Non-pigmented ciliary epithelial cell (primary cell): ENCODE data around the gene CDKAL1.
"Not testable (repeated sequence)": the region's sequence is repeated elsewhere in the genome, so short reads cannot be mapped to it uniquely, and the experiment has no call there.

ENCODE experiments used
- DNase-seq: peaks from one replicate; pipeline ENCODE4 v3.0.0-alpha.2; 2010; ENCODE audit warnings: low read depth

The CDKAL1 gene

DNA sequence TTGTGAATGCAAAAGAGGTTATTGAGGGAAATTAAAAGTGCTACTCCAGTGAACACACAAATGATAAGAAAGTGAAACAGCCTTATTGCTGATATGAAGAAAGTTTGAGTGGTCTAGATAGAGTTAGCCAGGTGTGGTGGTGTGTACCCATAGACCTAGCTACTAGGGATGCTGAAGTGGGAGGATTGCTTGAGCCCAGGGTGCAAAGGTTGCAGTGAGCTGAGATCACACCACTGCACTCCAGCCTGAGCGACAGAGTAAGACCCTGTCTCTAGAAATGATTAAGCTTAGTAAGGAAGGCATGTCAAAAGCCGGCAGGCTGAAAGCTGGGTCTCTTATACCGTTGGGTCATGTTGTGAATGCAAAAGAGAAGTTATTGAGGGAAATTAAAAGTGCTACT lies 389.8 kb downstream of the CDKAL1 start:
- not testable (repeated sequence) for DNase-seq

DNA sequence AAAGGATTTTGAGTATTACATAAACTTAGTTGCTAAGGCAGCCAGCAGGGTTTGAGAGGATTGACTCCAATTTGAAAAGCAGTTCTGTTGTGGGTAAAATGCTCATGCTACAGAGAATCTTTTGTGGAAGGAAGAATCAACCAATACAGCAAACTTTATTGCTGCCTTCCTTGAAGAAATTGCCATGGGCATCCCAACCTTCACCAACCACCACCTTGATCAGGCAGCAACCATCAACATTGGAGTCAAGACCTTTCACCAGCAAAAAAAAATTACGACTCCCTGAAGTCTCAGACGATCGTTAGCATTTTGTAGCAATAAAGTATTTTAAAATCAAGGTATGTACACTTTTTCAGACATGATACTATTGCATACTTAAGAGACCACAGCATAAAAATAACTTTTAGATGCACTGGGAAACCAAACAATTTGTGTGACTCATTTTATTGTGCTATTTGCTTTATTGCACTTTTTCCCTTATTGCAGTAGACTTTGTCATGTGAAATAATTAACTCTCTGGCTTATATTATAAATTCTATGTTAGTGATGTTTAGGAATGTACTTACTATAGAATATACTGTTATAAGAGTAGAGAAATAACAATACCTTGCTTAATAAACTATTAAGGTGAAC lies 390.8 kb downstream of the CDKAL1 start:
- DNase-seq: no peak

DNA sequence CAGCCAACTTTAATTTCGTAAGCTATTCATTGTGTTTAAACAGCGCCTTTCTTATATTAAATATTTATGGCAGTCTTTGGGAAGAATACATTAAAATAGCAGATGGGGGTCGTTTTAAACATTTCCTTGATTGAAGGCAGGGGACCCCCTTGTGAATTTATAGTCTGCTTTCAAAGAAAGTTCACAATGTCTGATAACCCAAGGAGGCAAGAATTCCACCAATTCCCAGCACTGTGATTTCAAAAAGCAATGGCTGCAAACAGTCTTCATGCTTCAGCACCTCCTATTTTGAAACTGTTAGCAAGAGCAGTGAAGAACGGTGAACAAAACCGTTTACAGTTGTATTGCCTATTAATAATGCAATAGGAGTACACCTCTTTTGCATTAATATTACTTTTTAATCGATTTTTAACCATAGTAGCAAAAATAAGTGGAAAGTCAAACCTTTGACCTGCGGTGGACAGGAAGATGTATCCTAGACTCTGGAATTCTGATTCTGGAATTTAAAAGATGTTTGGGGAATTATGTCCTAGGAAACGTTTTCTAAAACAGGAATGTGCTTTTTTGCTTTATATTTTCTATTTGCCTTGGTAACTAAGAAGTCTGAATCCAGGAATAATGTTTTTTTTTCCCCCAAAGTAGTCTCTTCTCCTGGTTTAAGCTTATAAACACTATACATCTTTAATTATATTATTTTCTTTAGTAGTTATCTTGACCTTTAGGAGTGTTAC lies 393.0 kb downstream of the CDKAL1 start:
- no peak for DNase-seq

DNA sequence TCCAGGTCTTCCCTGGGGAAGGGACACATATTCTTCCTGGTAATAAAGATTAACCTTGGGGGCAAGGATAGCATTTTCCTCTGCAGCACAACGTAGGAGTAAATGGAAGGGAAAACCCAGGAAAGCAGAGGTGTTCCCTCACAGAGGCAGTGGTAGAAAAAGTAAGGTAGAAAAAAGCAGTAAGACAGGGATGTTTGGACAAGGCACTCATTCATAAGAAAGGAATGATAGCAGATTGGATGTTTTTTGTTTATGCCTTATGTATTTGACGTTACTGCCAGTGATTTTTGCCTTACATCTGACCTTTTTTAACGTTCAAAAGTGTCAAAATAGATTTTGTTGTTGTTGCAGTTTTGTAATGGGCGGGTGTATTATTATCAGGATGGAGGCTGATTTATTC lies 395.0 kb downstream of the CDKAL1 start:
- no peak for DNase-seq

DNA sequence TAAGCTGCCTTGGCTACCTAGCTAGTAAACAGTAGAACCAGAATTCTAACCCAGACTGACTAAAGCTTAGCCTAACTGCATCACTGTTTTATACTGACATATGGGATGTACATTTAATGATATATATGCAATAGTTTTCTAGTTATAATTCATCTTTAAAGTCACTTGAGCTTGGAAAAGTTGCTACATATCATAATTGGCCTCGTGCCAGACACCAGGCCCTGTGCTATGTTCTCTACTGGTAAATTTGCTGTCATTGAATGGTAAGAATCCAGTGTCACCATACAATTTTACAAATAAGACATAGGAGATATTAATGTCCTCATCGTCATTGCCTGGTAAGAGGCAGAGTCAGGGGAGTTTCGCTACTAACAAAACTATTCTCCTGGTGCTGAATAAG lies 396.8 kb downstream of the CDKAL1 start:
- DNase-seq: no peak

DNA sequence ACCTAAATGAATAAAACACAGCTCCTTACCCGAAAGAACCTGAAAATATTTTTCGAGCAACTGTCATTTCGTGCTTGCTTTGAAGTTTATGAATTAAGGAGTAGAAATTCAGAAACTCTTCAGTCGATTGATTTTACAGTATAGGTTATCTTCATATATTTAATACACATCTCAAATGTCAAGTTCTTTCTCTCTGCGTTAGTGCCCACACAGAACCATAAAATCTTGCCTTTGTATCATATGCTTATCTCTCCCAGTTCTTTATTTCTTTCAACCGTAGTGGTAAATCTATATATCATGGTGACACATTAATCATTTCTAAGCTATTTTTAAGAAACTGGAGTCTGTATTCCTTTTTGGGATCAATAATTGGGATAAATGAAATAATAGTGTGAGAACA lies 397.5 kb downstream of the CDKAL1 start:
- no peak for DNase-seq

DNA sequence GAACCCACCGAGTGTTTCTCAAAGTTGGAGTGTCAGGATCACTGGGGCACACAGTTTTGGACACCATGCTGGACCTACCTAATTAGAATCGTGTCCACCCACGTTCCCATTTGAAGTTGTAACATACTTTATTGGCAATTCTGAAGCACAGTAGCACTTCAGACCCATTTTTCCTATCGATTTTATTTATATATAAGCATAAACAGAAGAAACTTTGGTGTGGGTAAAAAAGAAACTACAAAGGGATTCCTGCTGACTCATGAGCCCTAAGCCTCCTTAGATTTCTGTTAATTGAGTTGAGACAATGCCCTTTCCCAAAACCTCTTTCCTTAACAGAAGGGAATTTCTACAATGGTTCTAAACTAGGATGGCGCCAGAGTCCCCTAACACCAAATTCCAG lies 398.0 kb downstream of the CDKAL1 start:
- DNase-seq: no peak

DNA sequence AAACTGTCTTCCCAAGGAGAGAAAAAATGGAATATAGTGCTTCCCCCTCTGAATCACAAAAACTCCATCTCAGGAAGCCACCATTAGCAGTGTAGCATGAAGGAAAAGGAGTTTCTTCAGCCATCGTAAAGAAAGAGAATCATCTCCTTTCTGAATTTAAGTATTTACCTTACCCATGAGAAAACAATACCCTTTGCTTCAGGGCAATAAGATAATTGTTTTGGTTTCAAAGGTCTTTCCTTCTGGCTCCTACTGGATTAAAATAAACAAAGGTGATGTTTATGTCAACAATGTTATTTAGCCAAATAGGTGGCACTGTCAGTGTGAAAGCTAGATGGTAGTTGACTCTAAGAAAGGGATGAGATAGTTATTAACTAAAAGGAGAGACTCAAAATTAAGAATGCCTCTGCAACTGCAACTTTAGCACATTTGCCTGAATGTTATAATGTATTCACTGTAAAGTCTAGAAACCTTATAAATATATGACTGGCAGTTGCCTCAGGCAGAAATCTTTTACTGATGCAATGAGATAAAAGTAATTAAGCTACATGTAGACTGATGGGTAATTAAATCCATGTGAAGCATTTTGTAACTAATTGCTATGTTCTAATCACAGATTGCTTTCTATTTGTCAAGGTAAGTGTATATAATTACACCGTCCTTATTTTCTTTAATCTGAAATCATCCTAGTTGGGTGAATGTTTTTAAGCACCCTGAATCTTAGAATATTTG lies 399.0 kb downstream of the CDKAL1 start:
- no peak for DNase-seq

DNA sequence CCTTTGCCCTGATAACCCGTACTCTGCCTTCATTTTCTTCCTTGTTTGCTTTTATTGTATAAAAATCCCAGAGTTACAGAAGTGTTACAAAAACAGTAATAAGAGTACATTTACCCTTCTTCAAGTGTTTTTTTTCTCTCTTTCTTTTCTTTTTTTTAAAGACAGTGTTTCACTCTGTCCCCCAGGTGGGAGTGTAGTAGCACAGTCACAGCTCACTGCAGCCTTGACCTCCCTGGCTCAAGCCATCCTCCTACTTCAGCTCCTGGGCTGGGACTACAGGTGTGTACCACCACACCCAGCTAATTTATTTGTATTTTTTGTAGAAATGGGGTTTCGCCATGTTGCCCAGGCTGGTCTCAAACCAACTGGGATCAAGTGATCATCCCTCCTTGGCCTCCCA lies 402.7 kb downstream of the CDKAL1 start:
- DNase-seq: no peak

DNA sequence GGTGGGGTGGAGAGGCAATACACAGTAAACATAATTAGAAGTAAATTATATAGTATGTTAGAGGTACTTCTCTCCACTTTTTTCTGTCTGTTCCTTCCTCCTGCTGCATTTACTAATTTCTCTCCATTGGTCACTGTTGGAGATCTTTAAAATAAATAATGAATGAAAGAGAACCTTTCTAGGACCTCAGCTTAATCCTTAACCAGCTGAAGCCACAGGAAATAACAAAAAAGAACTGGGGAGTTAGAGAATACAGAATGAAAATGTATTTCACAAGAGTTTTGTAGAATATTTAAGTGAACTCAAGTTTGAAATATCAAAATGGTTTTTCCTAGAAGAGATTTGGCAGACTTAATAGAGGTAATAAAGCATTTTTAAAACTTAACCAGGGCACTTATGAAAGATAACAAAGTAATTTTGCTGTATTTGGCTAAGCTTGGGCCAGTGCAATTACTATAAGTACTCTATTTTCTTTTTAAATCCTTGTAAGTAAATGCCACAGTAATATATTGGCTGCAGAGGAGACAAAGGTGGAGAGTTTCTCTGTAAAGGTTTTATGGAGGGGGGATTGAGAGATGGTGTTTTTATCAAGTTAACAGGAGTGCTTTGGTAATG lies 405.0 kb downstream of the CDKAL1 start:
- no peak for DNase-seq

DNA sequence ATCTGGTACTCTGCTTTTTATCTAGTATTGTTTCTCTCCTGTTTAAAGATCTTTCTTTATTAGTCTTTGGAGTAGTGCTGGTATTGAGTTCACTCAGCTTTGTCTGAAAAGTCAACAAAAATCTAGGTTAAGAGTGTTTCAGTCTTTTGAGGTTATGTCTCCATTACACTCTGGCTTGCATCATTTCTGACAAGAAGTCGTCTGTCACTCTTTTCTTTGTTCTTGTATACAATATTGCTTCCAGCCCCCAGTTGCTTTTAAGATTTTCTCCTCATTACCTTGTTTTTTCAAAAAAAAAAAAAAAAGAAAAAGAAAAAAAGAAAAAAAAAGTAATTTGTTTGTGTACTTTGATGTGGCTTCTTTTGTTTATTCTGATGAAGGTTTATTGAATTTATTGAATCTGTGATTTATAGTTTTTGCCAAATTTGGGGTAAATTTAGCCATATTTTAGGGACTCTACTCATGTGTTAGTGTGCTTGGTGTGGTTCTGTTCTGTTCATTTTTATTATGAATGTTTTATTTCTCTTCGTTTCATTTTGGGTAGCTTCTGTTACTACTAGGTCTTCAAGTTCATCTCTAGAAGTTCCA lies 408.9 kb downstream of the CDKAL1 start:
- DNase-seq: no peak

DNA sequence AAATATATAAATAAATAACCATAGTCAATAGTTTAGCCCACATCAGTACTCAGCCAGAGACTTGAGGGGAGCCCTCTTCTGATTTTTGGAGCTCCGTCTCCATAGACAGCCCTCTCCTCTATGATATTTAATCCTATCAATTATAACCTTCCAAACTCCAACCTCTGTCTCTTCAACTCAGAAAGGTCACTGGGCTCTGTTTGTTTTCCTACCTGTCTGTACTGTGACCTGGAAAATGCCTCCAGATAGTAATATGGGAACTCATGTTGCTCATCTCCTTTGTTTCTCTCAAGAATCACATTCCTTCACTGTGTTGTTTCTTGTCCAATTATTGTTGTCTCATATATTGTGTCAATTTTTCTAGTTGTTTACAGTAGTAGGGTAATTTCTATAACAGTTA lies 409.7 kb downstream of the CDKAL1 start:
- no peak for DNase-seq

DNA sequence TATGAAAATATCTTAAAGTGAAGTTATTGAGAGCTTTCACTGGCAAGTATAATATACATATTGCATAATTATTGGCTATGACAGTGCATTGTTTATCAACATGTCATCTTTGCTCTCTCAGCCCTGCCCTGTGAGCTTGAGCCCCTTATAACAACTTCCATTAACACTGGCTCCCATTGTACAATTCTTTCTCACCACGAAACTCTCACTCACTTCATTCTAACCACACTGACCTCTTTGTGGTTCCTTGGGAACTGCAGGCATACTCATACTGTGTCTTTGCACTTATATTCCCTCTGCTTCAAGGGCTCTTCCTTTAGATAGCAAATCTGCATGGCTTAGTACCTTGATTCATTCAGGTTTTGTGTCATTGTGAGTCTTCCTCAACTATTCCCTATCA lies 411.8 kb downstream of the CDKAL1 start:
- DNase-seq: no peak

DNA sequence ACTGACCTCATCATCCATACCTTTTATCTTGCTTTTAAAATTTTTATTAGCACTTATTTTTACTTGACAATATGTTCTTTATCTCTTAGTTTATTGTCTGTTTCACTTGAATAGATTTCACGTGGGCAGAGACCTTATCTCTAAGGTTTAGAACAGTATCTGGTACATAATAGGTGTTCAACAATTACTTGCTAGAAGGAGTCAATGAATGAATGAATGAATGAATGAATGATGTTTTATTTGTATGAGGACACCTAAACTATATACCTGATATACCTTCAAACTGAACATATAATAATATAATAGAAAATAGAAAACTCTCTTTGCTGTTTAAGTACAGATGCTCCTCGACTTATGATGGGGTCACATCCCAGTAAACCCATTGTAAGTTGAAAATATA lies 412.6 kb downstream of the CDKAL1 start:
- DNase-seq: no peak

DNA sequence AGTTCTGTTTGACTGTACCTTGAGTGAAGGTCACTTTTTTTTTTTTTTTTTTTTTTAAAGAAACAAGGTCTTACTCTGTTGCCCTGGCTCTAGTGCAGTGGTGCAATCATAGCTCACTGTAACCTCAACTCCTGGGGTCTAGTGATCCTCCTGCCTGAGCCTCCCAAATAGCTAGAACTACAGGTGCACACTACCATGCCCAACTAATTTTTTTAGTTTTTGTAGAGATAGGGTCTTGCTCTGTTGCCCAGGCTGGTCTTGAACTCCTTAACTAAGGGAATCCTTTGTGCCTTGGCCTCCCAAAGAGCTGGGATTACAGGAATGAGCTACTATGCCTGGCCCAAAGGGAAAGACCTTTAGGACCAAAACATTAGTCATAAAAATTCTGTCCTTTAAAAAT lies 413.7 kb downstream of the CDKAL1 start:
- no peak for DNase-seq

DNA sequence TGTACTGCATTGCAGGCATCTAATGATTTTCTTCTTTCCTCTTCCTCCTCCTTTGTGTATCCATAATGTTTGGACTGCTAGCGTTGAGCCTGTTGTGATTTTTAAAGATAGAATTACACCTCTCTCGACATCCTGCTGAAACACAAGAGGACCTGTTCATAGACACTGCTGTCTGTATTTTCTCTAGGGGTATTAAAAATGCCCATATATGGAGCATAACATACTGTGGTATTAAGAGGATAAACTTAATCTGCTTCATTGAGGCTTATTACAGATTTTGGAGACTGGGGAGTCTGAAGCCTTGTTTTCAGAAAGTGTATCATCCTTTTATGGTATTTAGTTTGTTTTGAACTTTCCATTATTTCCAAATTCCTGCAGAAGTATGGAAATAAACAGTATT lies 414.3 kb downstream of the CDKAL1 start:
- DNase-seq: no peak

DNA sequence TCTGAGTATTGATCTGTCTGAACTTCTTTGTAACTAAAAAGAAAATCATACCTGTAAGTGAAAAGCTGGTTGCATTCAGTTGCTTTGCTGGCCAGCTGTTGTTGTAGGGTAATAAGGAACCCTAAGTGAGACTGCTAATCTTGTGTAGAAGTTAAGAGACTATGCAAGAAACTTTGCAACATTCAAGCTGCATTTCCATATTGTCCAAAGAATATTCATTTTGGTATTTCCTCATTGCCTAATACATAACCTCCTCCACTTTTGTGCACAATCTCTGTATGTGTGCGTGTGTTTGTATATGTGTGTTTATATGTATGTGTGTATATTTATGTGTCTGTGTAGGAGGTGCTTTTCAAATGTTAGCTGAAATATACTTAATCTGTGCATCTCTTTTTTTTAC lies 414.9 kb downstream of the CDKAL1 start:
- DNase-seq: no peak

DNA sequence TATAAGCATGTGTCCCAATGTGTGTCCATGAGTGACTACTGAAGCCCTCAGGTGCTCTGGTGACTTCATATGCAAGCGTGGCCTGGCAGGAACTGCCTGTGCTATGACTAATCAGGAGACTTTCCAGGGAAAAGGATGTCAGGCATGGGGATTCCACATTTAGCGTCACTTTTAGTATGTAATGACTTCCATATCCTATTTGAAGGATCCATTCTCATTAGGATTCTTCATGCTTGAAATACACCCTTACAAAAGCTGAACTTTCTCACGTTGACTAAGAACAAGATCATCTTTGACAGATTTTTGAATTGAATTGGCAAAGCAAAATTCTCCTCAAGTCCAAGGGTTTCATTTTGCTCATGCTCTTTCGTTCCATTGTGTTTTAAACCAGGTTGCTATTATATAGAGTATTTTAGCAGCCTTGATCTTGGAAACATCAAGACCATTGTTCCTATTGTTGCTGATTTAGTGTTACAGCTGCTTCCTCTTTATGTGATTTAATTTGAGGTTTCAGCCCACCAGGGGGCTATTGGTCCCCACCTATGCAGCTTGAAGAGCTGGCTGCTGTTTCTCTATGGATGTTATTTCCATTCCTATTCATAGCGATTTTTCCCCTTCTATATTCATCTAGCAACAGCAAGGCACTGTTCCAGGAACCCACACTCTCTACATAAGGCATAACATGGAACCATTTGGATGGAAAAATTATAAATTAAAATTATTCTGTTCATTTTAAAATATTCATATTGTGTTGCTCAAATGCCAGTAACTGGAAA lies 418.6 kb downstream of the CDKAL1 start:
- peak; percentile 70 for DNase-seq

DNA sequence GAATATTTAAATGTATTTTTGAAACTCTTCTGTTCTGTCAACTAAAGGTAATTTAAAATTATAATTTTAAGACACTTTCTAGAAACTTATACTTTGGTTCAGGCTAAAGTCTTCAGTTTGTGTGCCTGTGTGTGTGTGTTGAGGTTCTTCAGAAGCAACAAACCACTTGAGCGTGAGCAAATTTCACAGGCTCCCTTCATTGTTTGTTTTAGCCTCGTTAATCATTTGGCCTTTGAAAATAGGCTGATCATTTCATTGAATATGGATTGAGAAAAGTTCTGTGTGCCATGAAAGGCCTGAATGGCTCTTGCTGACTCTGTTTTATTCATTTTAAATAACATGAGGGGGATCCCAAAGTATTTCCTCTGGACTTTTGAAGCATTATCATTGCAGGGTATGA lies 420.1 kb downstream of the CDKAL1 start:
- no peak for DNase-seq

DNA sequence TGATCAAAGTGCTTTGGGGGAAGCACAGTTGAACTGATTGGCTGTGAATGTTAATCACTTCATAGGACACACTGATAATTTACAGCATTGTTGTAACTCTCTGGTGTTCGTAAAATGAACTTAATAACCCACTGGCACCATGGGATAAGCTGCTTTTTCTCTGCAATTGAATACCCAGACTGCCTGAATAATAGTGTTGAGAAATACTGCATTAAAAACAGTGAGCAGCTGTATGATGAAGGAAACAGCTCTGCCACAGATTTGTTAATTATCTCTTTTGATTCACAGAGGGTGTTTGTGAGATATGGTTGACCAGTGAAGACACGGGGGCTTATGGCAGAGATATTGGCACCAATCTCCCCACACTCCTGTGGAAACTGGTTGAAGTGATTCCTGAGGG lies 420.9 kb downstream of the CDKAL1 start:
- no peak for DNase-seq

DNA sequence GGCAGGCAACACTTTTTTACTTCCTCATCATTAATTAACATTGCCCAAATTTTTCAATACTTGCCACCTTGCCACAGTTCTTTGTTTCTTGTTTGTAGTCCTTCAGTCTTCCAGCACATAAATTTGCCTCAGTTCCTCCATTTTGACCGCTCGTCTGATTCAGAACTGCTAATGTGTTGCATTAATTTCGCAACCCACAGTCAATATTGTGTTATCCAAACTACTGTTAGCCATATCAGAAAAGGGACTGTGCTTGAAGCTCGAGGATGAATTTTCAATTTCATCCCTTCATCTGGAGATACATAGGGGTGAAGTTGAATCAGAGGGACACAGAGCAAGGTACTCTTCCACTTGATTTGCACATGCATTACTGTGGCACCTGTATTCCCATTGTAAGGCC lies 421.5 kb downstream of the CDKAL1 start:
- DNase-seq: no peak

DNA sequence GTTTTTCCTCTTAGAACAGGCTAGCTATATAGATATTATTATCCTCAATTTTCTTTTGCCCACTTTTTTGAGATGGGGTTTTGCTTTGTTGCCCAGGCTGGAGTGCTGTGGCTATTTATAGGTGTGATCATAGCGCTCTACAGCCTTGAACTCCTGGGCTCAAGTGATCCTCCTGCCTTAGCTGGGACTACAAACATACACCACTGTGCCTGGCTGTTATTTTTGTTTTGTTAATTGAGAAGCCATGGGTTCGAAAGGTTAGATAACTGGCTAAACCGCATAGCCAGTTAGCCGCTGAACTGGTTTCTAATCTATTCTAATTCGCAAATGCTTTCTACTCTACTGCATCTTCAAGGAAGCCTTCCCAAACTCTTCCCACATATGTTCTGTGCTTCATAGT lies 425.8 kb downstream of the CDKAL1 start:
- no peak for DNase-seq
